HG02759 (cell line): Measurements from ENCODE around the gene DAB2IP.

Experiments used
- ATAC-seq: cut with Tn5 transposase; IDR thresholded peaks from one replicate; pipeline ENCODE4 v1.9.1; 2021; ENCODE audit warnings: mild to moderate bottlenecking, moderate library complexity; ENCODE audit not compliant: unreplicated experiment

The DAB2IP gene

GRCh38 chr9:121625590-121625989 is 25.8 kb upstream of the DAB2IP start:
- no peak for ATAC-seq

GRCh38 chr9:121626012-121626411 is 25.4 kb upstream of the DAB2IP start:
- ATAC-seq: no peak

- no peak for ATAC-seq
Observed at GRCh38 chr9:121627427-121627826, 24.0 kb upstream of the DAB2IP start.

GRCh38 chr9:121628401-121628800 is 23.0 kb upstream of the DAB2IP start:
- no peak for ATAC-seq

- no peak for ATAC-seq
Observed at GRCh38 chr9:121631115-121631514, 20.3 kb upstream of the DAB2IP start.

- ATAC-seq: no peak
Observed at GRCh38 chr9:121631978-121632418, 19.4 kb upstream of the DAB2IP start.

- no peak for ATAC-seq
Observed at GRCh38 chr9:121633119-121633714, 18.2 kb upstream of the DAB2IP start.

GRCh38 chr9:121633736-121634135 is 17.7 kb upstream of the DAB2IP start:
- ATAC-seq: no peak

- ATAC-seq: no peak
Observed at GRCh38 chr9:121634329-121635261, 16.8 kb upstream of the DAB2IP start.

GRCh38 chr9:121635300-121635876 is 16.0 kb upstream of the DAB2IP start:
- ATAC-seq: no peak

- no peak for ATAC-seq
Observed at GRCh38 chr9:121636341-121636865, 15.0 kb upstream of the DAB2IP start.

GRCh38 chr9:121636978-121637712 is 14.3 kb upstream of the DAB2IP start:
- no peak for ATAC-seq

- no peak for ATAC-seq
Observed at GRCh38 chr9:121637713-121638220, 13.7 kb upstream of the DAB2IP start.

- ATAC-seq: no peak
Observed at GRCh38 chr9:121638399-121638798, 13.0 kb upstream of the DAB2IP start.

- no peak for ATAC-seq
Observed at GRCh38 chr9:121638901-121639592, 12.4 kb upstream of the DAB2IP start.

GRCh38 chr9:121639619-121640018 is 11.8 kb upstream of the DAB2IP start:
- ATAC-seq: no peak

GRCh38 chr9:121640076-121640475 is 11.4 kb upstream of the DAB2IP start:
- ATAC-seq: no peak

- ATAC-seq: no peak
Observed at GRCh38 chr9:121640491-121641223, 10.8 kb upstream of the DAB2IP start.

- ATAC-seq: no peak
Observed at GRCh38 chr9:121641224-121641611, 10.2 kb upstream of the DAB2IP start.
